ENCODE data around the gene COASY.

Gene COASY

DNA sequence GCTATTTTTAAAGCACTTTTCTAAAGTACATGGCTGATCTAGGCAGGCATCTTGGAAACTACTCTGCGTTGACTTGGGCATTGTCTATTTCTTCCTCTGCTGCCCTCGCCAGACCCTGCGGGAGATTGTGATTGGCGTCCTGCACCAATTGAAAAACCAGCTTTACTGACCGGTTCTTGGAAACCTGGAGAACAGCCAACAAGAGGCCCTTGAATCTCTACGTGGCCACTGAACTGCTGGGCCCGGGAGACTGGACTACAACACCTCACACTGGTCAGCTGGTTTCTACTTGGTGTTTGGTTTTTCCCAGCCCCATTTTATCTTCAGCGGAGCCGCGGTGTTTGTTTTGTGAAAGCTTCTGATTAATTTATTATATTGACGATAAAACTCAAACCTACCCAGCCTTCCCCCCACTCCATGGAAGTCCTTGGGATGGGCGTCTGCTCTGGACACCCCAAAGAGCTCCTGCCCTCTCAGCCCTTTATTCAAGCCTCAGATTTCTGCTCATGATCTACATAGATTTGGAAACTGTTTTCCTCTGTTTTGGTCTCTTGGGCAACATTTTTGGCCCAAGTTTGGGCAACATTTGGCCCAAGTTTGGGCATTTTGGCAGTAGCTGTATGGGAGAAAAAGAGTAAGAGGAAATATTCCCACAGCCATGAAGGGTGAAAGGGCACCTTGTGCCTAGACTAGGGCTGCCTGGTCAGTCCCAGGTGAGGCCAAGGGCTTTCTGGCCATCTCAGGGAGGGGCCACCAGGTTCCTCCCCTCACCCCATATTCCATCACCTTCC is 9.7 kb downstream of the COASY start:
- no peaks in the 10 kb centered on the region for H3K9me3 Mint-ChIP-seq
- DNase-seq (ENCODE audit: low spot score in 2 of 2) (no peak), ATAC-seq (no peak)
- H3K4me1 Mint-ChIP-seq: peaks cover 62% of the 10 kb centered on the region
- peaks cover 97% of the 10 kb centered on the region for H3K36me3 Mint-ChIP-seq
- peak overlapping the region; percentile 45 for H3K27ac Mint-ChIP-seq
- no peak overlapping the region for H3K4me3 Mint-ChIP-seq

DNA sequence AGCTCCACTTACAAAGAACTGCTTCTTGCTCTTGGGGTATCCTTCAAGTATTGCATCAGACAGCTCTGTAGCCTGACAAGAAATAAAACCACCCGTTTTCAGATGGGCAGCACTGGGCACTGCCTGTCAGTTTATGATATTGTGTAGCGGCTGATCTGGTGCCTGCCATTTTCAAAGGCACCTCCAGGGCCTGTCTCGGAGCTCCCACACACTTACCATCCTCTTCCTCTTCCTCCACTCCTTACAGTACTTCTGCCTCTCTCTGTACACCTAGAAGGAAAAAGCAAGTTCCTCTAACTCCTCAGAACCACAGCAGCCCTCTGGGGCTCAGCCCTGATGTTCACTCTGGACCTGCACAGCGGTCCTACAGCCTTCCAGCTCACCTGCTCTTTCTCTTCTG is 11.1 kb downstream of the COASY start:
- H3K36me3 Mint-ChIP-seq: peaks cover 97% of the 10 kb centered on the region
- peaks cover 62% of the 10 kb centered on the region for H3K4me1 Mint-ChIP-seq
- no peak overlapping the region for H3K4me3 Mint-ChIP-seq
- no peaks in the 10 kb centered on the region for H3K9me3 Mint-ChIP-seq
- no peak for ATAC-seq
- no peak for DNase-seq (ENCODE audit: low spot score in 2 of 2)
- peak overlapping the region; percentile 45 for H3K27ac Mint-ChIP-seq

DNA sequence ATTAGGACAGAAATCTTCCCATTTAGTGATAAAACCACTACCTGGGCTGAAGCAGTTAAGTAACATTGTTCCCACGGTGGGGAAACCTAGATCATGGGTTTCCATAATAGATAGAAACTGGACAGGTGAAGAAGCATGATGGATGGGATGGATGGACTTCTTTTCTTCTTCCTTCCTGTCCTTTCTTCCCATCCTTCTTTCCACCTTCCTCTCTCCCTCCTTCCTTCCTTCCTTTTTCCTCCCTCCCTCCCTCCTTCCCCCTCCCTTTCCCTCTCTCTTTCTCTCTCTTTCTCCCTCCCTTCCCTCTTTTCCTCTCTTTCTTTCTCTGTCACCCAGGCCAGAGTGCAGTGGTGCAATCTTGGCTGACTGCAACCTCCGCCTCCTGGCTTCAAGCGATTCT is 12.5 kb downstream of the COASY start:
- no peak for ATAC-seq
- H3K4me3 Mint-ChIP-seq: no peak overlapping the region
- H3K27ac Mint-ChIP-seq: peak overlapping the region; percentile 76
- no peaks in the 10 kb centered on the region for H3K9me3 Mint-ChIP-seq
- no peak for DNase-seq (ENCODE audit: low spot score in 2 of 2)
- H3K36me3 Mint-ChIP-seq: peaks cover 98% of the 10 kb centered on the region
- H3K4me1 Mint-ChIP-seq: peaks cover 54% of the 10 kb centered on the region

DNA sequence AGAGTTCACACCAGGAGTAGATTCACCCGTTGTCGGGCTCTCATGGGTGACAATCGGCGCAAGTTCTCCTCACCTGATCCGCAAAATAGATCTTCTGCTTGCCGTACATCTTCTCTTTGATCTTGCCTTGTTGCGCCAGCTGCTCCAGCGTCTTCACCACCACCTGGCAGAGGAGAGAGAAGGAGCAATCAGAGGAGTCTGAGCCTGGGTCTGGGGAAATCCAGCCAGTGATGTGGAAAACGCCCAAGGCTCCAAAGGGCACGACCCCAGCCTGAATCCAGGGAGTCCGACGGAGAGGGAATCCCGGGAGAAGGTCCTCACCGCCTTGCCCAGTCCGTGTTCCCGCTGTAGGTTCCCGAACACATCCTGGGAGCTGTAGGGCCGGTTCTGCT is 15.2 kb downstream of the COASY start:
- Mint-ChIP-seq H3K36me3 (peaks cover 98% of the 10 kb centered on the region), H3K4me1 (peaks cover 52% of the 10 kb centered on the region), H3K27ac (peak overlapping the region; percentile 92), H3K9me3 (no peaks in the 10 kb centered on the region), H3K4me3 (peak overlapping the region; percentile 91)
- ATAC-seq (peak; percentile 12), DNase-seq (ENCODE audit: low spot score in 2 of 2) (peak in 1 of 2 donors; percentile 56)

DNA sequence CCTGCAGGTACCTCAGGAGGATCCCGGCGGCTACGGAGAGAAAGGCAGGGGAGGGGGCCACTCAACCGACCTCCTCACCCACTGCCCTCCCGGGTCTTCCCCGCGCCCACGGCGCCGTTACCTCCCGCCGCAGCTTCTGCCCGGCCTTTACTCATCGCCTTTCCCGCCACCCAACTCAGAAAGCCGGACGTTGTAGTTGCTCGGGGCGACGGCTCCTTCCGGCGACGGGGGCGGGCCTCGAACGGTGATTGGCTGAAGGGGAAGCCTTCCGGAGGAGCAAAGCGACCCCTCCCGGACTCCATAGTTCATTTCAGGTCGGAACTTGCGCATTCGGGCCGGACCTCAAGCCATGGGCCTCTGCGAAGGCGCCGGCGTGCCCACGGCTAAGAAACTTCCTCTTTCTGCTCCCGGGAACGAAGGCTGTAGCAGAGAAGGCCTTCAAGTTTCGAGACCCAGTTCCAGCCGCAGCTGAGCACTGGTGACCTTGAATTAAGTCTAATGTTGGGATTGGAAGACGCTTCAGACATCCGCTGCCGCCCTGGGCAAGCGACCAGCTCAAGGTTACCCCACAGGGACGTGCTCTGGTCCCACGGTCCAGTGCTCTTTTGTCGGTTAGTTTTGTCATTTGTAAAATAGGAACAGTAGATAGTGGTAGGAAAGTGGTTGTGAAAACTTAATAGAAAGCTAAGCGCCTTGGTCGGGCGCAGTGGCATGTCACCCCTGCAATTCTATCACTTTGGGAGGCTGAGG is 15.8 kb downstream of the COASY start, which contains the start of gene PSMC3IP:
Gene PSMC3IP (minus strand): TSS at position 198 of the 750 bp plus-strand sequence. CDS start 43 bp downstream, at position 155.
- ATAC-seq (peak; percentile 97), DNase-seq (ENCODE audit: low spot score in 2 of 2) (peak; percentile 84 to 96)
- Mint-ChIP-seq H3K9me3 (no peaks in the 10 kb centered on the region), H3K27ac (peak within 1 kb of the TSS; percentile 92), H3K4me1 (peaks cover 50% of the 10 kb centered on the region), H3K4me3 (peak within 1 kb of the TSS; percentile 91), H3K36me3 (peaks cover 98% of the 10 kb centered on the region)

DNA sequence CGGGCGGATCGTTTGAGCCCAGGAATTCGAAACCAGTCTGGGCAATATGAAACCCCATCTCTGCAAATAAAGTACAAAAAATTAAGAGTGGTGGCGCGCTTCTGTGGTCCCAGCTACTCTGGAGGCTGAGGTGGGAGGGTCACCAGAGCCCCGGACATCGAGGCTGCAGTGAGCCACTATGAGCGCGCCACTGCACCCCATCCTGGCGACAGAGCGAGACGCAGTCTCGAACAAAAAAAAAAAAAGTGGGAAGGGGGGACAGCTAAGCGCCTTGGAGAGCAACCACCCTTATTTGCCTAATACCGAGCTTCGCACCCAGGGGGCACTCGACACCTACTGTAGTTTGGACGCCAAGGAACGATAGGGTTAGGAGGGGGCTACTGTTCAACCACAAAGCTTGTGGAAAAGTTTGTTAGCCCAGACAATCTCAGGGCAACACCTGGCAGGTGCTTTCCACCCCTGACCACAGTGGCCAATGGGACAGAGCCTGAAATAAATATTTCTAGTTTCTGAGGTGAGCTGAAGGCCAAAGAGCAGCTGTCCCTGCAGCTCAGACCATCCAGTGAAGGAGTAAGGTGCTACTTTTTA is 16.4 kb downstream of the COASY start:
- Mint-ChIP-seq H3K36me3 (peaks cover 98% of the 10 kb centered on the region), H3K4me3 (peak overlapping the region; percentile 91), H3K9me3 (no peaks in the 10 kb centered on the region), H3K4me1 (peaks cover 43% of the 10 kb centered on the region), H3K27ac (peak overlapping the region; percentile 92)
- ATAC-seq: peak; percentile 56
- peak; percentile 50 to 87 for DNase-seq (ENCODE audit: low spot score in 2 of 2)

DNA sequence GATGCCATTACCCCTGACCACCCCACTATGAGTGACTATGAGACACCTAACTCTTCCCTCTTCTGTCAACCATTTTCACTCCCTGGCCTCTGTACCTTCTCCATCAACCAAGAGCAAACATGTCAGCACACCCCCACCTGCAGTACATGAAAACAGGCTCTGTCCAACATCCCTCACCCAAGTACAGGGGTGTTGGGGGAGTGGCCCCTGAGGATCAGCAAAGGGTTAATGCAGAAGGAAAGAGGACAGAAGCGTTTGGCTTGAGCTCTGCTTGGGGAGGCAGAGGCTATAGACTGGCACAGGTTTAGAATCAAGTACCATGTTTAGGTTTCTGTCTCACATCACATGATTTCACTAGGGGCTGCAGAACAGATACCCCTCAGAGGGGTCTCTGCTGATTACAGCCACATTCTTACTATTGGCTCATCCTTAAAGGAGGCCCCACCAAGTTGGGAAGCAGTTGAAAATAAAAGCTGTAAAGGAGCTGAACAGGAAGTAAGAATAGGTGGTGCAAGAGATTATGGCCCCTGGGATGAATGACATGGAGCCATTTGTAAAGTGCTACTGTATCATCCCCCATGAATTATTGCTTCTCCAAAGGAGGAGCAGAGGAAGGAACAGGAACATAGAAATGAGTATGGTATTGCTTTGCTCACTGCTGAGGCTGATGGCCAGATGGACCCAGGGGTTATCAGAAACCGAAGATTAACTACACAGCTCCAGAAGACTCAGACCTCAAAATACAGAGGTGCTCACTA is 18.0 kb downstream of the COASY start:
- H3K36me3 Mint-ChIP-seq: peaks cover 98% of the 10 kb centered on the region
- peak overlapping the region; percentile 10 for H3K4me3 Mint-ChIP-seq
- ATAC-seq: no peak
- no peak for DNase-seq (ENCODE audit: low spot score in 2 of 2)
- no peaks in the 10 kb centered on the region for H3K9me3 Mint-ChIP-seq
- no peak overlapping the region for H3K27ac Mint-ChIP-seq
- peaks cover 37% of the 10 kb centered on the region for H3K4me1 Mint-ChIP-seq

DNA sequence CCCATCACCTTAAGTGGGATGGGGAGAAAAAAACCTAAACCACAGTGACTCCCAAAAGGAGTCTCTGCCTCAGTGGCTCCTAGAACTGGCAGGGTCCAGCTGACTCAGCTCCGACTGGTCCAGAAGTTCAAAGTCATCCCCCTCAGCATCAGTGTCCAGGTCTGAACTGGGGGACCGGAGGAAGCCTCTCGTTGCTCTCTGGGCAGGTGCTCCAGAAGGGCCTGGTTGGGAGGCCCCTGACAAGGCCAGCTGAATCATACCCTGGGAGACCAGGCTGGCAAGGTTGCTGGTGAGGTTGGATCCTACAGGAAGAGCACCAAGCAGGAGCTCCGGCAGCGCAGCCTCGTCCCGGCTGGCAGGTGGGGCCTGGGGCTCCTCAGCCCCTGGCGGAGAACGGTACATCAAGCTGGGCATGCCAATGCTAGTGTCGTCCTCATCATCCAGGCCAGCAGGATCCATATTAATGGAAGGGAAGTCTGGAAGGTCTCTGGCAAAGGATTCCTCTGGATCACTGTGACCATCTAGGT is 19.9 kb downstream of the COASY start:
- ATAC-seq (no peak), DNase-seq (ENCODE audit: low spot score in 2 of 2) (no peak)
- no peak overlapping the region for H3K27ac Mint-ChIP-seq
- peaks cover 99% of the 10 kb centered on the region for H3K36me3 Mint-ChIP-seq
- H3K4me1 Mint-ChIP-seq: peaks cover 20% of the 10 kb centered on the region
- no peaks in the 10 kb centered on the region for H3K9me3 Mint-ChIP-seq
- H3K4me3 Mint-ChIP-seq: no peak overlapping the region

DNA sequence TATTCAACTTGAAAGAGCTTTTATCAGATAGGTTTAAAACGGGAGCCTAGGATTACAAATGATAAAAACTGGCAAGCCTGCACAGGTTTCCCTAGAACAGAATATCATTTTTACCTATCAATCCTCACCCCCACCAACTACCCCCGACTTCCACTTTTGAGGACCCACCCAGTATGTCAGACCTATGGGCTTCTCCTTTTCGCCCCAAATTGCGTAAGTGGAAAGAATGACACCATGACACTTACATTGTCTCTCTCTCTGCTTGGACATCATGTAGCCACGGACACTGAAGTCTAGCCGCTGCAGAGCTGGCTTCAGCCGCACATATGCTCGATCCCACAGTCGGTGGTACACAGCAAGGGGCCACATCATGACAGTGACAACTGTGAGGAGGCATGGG is 22.9 kb downstream of the COASY start:
- Mint-ChIP-seq H3K4me1 (peaks cover under 1% of the 10 kb centered on the region), H3K4me3 (no peak overlapping the region), H3K27ac (peak overlapping the region; percentile 50), H3K9me3 (no peaks in the 10 kb centered on the region), H3K36me3 (peaks cover 98% of the 10 kb centered on the region)
- DNase-seq (ENCODE audit: low spot score in 2 of 2): no peak
- no peak for ATAC-seq

DNA sequence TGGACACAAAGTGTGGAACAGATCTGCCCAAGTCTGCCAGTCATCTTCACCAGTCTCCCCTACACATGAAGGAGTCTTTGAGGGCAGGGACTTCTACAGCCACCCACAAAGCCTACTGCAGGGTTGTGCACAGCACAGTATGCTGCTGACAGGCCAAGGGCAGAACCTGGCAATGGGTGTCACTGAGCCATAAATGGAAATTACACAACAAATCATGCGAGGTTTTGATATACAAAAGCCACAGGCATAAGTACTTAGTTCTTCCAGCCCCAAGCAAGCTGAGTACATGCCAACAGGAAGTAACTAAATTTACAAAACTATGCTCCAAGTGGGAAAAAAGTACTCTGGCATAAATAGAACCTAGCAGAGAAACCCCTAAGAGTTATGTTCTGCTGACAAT is 23.4 kb downstream of the COASY start:
- ATAC-seq (no peak), DNase-seq (ENCODE audit: low spot score in 2 of 2) (no peak)
- H3K27ac Mint-ChIP-seq: no peak overlapping the region
- H3K9me3 Mint-ChIP-seq: no peaks in the 10 kb centered on the region
- no peak overlapping the region for H3K4me3 Mint-ChIP-seq
- peaks cover 98% of the 10 kb centered on the region for H3K36me3 Mint-ChIP-seq
- no peaks in the 10 kb centered on the region for H3K4me1 Mint-ChIP-seq

DNA sequence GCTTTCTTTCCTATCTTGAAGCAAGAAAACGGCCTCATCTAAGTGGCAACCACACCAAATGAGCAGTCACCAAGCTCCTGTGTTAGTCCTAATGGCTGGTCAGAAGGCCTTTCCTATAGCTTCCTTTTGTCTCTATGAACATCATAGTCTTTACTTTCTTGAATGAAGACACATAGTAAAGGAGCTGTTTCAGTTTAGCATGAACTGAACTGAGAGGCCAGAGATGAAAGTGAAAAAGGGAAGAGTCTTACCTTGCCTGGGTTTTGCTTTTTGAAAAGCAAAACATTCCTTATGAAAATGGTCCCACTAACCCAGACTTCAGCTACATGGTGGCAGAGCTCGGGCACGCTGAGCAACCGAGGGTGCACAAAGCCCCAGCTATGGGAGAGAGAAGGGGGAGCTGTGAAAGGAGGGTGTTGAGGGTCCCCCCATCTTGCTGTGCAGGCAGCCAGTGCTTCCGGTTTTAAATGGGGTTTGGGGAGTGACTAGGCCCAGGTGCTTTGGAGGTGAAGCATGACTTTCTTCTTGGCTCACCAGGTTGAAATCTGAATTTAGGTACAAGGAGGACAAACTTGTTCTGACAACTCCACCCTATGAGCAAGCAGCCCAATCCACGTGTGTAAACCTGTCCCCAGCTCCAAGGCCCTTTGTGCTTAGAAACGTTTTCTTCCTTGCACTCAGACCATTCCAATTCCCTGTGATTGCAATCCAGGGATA is 24.7 kb downstream of the COASY start:
- no peaks in the 10 kb centered on the region for H3K4me1 Mint-ChIP-seq
- peaks cover 98% of the 10 kb centered on the region for H3K36me3 Mint-ChIP-seq
- H3K4me3 Mint-ChIP-seq: no peak overlapping the region
- ATAC-seq (no peak), DNase-seq (ENCODE audit: low spot score in 2 of 2) (no peak)
- H3K27ac Mint-ChIP-seq: peak overlapping the region; percentile 78
- H3K9me3 Mint-ChIP-seq: no peaks in the 10 kb centered on the region

DNA sequence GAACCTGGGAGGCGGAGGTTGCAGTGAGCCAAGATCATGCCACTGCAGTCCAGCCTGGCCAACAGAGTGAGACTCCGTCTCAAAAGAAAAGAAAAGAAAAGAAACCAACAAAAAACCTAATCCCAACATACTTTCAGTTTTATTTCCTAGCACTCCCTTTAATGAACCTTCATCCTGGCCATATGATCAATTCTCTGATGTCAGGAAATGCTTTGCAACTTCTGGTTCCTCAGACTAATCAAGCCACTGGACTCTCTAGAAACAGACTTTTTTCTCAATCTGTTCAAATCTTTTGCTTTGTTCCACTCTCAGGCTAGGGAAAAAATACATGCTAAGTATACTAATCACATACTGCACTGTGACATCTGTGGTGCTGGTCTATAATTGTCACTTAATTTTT is 28.9 kb downstream of the COASY start:
- H3K4me1 Mint-ChIP-seq: no peaks in the 10 kb centered on the region
- DNase-seq (ENCODE audit: low spot score in 2 of 2): no peak
- no peak overlapping the region for H3K4me3 Mint-ChIP-seq
- H3K9me3 Mint-ChIP-seq: no peaks in the 10 kb centered on the region
- no peak for ATAC-seq
- no peak overlapping the region for H3K27ac Mint-ChIP-seq
- H3K36me3 Mint-ChIP-seq: peaks cover 97% of the 10 kb centered on the region

DNA sequence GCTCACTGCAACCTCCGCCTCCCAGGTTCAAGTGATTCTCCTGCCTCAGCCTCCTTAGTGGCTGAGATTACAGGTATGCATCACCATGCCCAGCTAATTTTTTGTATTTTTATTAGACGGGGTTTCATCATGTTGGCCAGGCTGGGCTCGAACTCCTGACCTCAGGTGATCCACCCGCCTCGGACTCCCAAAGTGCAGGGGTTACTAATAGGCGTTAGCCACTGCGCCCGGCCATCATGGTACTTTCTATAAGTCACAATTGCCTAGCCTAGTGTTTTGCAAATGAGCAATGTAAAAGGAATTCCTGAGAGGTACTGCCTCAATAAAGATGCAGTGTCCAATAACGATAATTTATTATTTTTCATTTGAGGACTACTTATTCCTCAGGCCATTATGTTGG is 29.5 kb downstream of the COASY start:
- no peak for ATAC-seq
- H3K4me3 Mint-ChIP-seq: no peak overlapping the region
- H3K4me1 Mint-ChIP-seq: no peaks in the 10 kb centered on the region
- no peaks in the 10 kb centered on the region for H3K9me3 Mint-ChIP-seq
- DNase-seq (ENCODE audit: low spot score in 2 of 2): no peak
- peak overlapping the region; percentile 26 for H3K27ac Mint-ChIP-seq
- H3K36me3 Mint-ChIP-seq: peaks cover 97% of the 10 kb centered on the region

DNA sequence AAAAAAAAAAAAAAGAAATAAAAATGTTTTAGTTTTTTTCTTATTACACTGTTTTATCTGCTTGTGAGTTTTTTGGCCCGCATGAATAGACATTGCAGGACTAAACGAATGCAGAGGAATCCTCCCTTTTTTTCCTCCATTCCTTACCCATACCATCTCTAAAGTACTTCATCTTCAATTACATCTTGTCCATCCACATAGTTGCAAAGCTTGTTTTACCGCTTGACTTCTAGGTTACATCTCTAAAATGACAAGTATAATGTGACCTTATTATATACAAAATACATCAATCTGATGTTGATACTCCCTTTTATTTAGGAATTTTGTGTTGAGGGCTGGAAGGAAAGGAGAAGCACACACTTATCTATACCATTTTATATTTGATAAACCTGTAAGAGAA is 34.4 kb downstream of the COASY start:
- Mint-ChIP-seq H3K27ac (no peak overlapping the region), H3K4me1 (peaks cover 11% of the 10 kb centered on the region), H3K4me3 (no peak overlapping the region), H3K36me3 (peaks cover 96% of the 10 kb centered on the region), H3K9me3 (no peaks in the 10 kb centered on the region)
- DNase-seq (ENCODE audit: low spot score in 2 of 2): no peak
- ATAC-seq: no peak

All from stimulated activated effector memory CD8-positive, alpha-beta T cell treated with anti-CD3 and anti-CD28 coated beads, Interleukin-12 subunit alpha, Interleukin-12 subunit beta, amount 100 ng/mL, for 72 hours (primary cell).